ENCODE results near the gene ABHD2. TPM values are rescaled to one million over a fixed set of nuclear protein-coding genes. Genes with fewer than 3 reads are reported as not detected.
"Not testable (repeated sequence)": the region's sequence is repeated elsewhere in the genome, so short reads cannot be mapped to it uniquely, and the experiment has no call there.

The ABHD2 gene
- total RNA-seq, 1 donor from 2014 or later = 59.4 TPM

- no peak for ATAC-seq (ENCODE audit: poor library complexity)
These were observed 130.3 kb downstream of the ABHD2 start for GRCh38 chr15:89218531-89218930.

GRCh38 chr15:89221543-89221942 is 133.3 kb downstream of the ABHD2 start, which contains the start of gene RLBP1:
Gene RLBP1, minus strand, starts transcription at chr15:89221579. Its CDS starts 2,604 bp downstream, at chr15:89218975.
- DNase-seq (no peak), ATAC-seq (ENCODE audit: poor library complexity) (no peak)
- intact Hi-C loops (cut with DNase I) = no loop called here

More at GRCh38 chr15:89218531-89218930, 130.3 kb downstream of the ABHD2 start:
- DNase-seq = no peak
- intact Hi-C loops (cut with DNase I) = no loop called here

GRCh38 chr15:89225588-89225987 is 137.3 kb downstream of the ABHD2 start:
- ATAC-seq (ENCODE audit: poor library complexity) (no peak), DNase-seq (no peak)
- intact Hi-C loops (cut with DNase I) = no loop called here

GRCh38 chr15:89226359-89227221 is 138.3 kb downstream of the ABHD2 start:
- no peak for DNase-seq
- intact Hi-C loops (cut with DNase I) = no loop called here
- no peak for ATAC-seq (ENCODE audit: poor library complexity)

- ATAC-seq (ENCODE audit: poor library complexity) = no peak
- intact Hi-C loops (cut with DNase I) = no loop called here
- DNase-seq = no peak
These were observed 139.2 kb downstream of the ABHD2 start for GRCh38 chr15:89227425-89227824.

GRCh38 chr15:89230277-89230676 is 142.0 kb downstream of the ABHD2 start:
- ATAC-seq (ENCODE audit: poor library complexity) (no peak), DNase-seq (no peak)
- intact Hi-C loops (cut with DNase I) = no loop called here

GRCh38 chr15:89231832-89232231 is 143.6 kb downstream of the ABHD2 start:
- ATAC-seq (ENCODE audit: poor library complexity) (no peak), DNase-seq (no peak)
- intact Hi-C loops (cut with DNase I) = no loop called here

- DNase-seq; intact Hi-C loops (cut with DNase I); ATAC-seq (ENCODE audit: poor library complexity): not testable (repeated sequence)
These were observed 151.9 kb downstream of the ABHD2 start for GRCh38 chr15:89239883-89240810.

GRCh38 chr15:89243046-89243690 is 154.9 kb downstream of the ABHD2 start:
- ATAC-seq (ENCODE audit: poor library complexity) (peak; percentile 48), DNase-seq (peak; percentile 43)
- intact Hi-C loops (cut with DNase I) = no loop called here

GRCh38 chr15:89243691-89244573 is 155.7 kb downstream of the ABHD2 start, which contains the start of gene FANCI:
Gene FANCI, plus strand, starts transcription at chr15:89243979. Its CDS starts 3,669 bp downstream, at chr15:89247648.
- intact Hi-C loops (cut with DNase I) = no loop called here
- ATAC-seq (ENCODE audit: poor library complexity) (peak; percentile 100), DNase-seq (peak; percentile 98)

GRCh38 chr15:89244574-89244903 is 156.3 kb downstream of the ABHD2 start:
- intact Hi-C loops (cut with DNase I) = no loop called here
- DNase-seq = no peak
- no peak for ATAC-seq (ENCODE audit: poor library complexity)

- DNase-seq (no peak), ATAC-seq (ENCODE audit: poor library complexity) (no peak)
- intact Hi-C loops (cut with DNase I) = no loop called here
These were observed 159.2 kb downstream of the ABHD2 start for GRCh38 chr15:89247446-89247845.

GRCh38 chr15:89248584-89248983 is 160.3 kb downstream of the ABHD2 start:
- intact Hi-C loops (cut with DNase I) = no loop called here
- DNase-seq (no peak), ATAC-seq (ENCODE audit: poor library complexity) (no peak)

- ATAC-seq (ENCODE audit: poor library complexity); intact Hi-C loops (cut with DNase I); DNase-seq: not testable (repeated sequence)
These were observed 161.9 kb downstream of the ABHD2 start for GRCh38 chr15:89250142-89250541.
